Measurements from ENCODE around the gene PLD1.
"Not testable (repeated sequence)": the region's sequence is repeated elsewhere in the genome, so short reads cannot be mapped to it uniquely, and the experiment has no call there.

PLD1 gene

GRCh38 chr3:171699601-171700000 is 110.7 kb downstream of the PLD1 start:
- DNase-seq (ENCODE audit: low spot score), result no peak
- no peak overlapping the region for H3K27ac ChIP-seq (ENCODE audit: poor library complexity, severe bottlenecking)
- no peaks in the 10 kb centered on the region for H3K36me3 ChIP-seq (ENCODE audit: low read depth)

DNA sequence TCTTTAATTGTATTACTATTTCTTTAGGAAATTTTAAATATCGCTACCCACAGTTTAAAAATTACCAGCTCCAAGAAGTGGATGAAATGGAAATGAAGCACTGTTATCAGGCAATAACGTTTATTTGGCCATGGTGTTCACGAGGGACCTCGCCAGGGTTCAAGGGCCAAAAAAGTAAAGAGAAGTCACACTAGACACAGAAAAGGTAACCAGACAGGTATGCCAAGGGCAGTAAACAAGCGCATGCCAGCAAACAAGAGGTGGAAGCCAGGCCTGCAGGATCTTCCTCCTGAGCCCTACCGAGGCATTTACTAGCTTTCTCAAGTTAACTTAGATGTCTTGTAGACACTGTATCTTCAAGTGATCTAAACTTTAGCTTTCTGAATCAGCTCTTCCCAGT is 113.5 kb downstream of the PLD1 start:
- Histone ChIP-seq H3K9me3 (ENCODE audit: severe bottlenecking) (no peaks in the 10 kb centered on the region), H3K27ac (ENCODE audit: poor library complexity, severe bottlenecking) (no peak overlapping the region), H3K4me1 (ENCODE audit: insufficient read depth, poor library complexity, severe bottlenecking) (no peaks in the 10 kb centered on the region), H3K4me3 (ENCODE audit: severe bottlenecking) (no peak overlapping the region), H3K36me3 (ENCODE audit: low read depth) (no peaks in the 10 kb centered on the region), H3K27me3 (ENCODE audit: insufficient read depth, poor library complexity, severe bottlenecking) (no peaks in the 10 kb centered on the region)
- DNase-seq (ENCODE audit: low spot score) (no peak), ATAC-seq (ENCODE audit: low read depth) (no peak)
- TF ChIP-seq, protein P1, sequence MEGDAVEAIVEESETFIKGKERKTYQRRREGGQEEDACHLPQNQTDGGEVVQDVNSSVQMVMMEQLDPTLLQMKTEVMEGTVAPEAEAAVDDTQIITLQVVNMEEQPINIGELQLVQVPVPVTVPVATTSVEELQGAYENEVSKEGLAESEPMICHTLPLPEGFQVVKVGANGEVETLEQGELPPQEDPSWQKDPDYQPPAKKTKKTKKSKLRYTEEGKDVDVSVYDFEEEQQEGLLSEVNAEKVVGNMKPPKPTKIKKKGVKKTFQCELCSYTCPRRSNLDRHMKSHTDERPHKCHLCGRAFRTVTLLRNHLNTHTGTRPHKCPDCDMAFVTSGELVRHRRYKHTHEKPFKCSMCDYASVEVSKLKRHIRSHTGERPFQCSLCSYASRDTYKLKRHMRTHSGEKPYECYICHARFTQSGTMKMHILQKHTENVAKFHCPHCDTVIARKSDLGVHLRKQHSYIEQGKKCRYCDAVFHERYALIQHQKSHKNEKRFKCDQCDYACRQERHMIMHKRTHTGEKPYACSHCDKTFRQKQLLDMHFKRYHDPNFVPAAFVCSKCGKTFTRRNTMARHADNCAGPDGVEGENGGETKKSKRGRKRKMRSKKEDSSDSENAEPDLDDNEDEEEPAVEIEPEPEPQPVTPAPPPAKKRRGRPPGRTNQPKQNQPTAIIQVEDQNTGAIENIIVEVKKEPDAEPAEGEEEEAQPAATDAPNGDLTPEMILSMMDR (IDR thresholded peaks at IDR 0.05; ENCODE audit: poor library complexity, severe bottlenecking), result no peak

More at GRCh38 chr3:171699601-171700000, 110.7 kb downstream of the PLD1 start:
- no peaks in the 10 kb centered on the region for H3K27me3 ChIP-seq (ENCODE audit: insufficient read depth, poor library complexity, severe bottlenecking)
- no peak overlapping the region for H3K4me3 ChIP-seq (ENCODE audit: severe bottlenecking)
- no peaks in the 10 kb centered on the region for H3K4me1 ChIP-seq (ENCODE audit: insufficient read depth, poor library complexity, severe bottlenecking)
- TF ChIP-seq, protein P1 (IDR thresholded peaks at IDR 0.05; ENCODE audit: poor library complexity, severe bottlenecking), result no peak
- H3K9me3 ChIP-seq (ENCODE audit: severe bottlenecking), result no peaks in the 10 kb centered on the region
- no peak for ATAC-seq (ENCODE audit: low read depth)

DNA sequence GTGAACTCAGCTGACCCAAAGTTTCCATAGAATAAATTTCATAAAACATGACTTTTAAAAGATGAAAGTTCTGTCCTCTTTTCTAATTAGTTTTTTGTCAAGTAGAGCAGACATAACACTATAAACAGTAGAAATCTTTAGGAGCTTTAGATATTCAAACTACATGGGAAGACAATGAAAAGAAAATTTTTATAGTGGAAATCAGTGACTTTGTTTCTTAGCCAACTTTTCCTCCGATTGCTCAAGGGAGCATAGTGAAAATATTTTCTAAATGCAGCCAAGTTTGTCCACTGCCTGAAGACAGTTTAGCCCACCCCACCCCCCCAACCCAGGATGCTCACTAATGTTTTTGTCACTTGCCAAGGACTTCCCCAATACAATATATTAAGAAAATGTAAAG is 114.9 kb downstream of the PLD1 start:
- Histone ChIP-seq H3K36me3 (ENCODE audit: low read depth) (no peaks in the 10 kb centered on the region), H3K4me1 (ENCODE audit: insufficient read depth, poor library complexity, severe bottlenecking) (no peaks in the 10 kb centered on the region), H3K27me3 (ENCODE audit: insufficient read depth, poor library complexity, severe bottlenecking) (no peaks in the 10 kb centered on the region), H3K27ac (ENCODE audit: poor library complexity, severe bottlenecking) (no peak overlapping the region), H3K9me3 (ENCODE audit: severe bottlenecking) (no peaks in the 10 kb centered on the region), H3K4me3 (ENCODE audit: severe bottlenecking) (no peak overlapping the region)
- TF ChIP-seq, protein P1 (IDR thresholded peaks at IDR 0.05; ENCODE audit: poor library complexity, severe bottlenecking), result no peak
- DNase-seq (ENCODE audit: low spot score) (no peak), ATAC-seq (ENCODE audit: low read depth) (no peak)

DNA sequence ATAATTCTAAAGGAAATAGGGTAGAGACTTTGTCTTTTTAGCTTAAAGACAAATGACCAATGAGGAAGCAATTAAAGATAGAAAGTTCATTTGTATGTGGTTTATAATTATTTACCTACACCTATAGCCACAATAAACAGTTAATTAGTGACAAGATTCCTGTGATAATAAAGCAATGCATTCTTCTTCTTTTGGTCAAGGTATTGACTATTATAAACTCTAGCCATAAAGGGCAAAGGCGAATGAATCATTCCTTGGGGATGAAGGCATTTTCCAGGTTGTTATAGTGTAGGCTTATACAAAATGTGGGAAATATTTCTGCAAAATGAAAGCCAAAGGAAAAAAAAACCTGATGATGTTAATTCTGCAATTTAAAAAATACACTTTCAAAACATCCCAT is 115.4 kb downstream of the PLD1 start:
- TF ChIP-seq, protein P1 (IDR thresholded peaks at IDR 0.05; ENCODE audit: poor library complexity, severe bottlenecking), result no peak
- no peaks in the 10 kb centered on the region for H3K36me3 ChIP-seq (ENCODE audit: low read depth)
- no peaks in the 10 kb centered on the region for H3K4me1 ChIP-seq (ENCODE audit: insufficient read depth, poor library complexity, severe bottlenecking)
- no peaks in the 10 kb centered on the region for H3K27me3 ChIP-seq (ENCODE audit: insufficient read depth, poor library complexity, severe bottlenecking)
- ATAC-seq (ENCODE audit: low read depth) (no peak), DNase-seq (ENCODE audit: low spot score) (no peak)
- no peak overlapping the region for H3K4me3 ChIP-seq (ENCODE audit: severe bottlenecking)
- H3K9me3 ChIP-seq (ENCODE audit: severe bottlenecking), result no peaks in the 10 kb centered on the region
- no peak overlapping the region for H3K27ac ChIP-seq (ENCODE audit: poor library complexity, severe bottlenecking)

DNA sequence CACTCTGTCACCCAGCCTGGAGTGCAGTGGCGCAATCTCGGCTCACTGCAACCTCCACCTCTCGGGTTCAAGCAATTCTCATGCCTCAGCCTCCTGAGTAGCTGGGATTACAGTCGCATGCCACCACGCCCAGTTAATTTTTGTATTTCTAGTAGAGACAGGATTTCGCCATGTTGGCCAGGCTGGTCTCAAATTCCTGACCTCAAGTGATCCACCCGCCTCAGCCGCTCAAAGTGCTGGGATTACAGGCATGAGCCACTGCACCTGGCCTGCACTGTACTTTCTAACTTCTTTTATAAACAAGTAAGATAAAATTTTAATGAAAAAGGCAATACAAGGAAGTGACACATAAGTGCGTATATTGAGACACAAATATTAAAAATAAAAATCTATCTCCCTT is 117.7 kb downstream of the PLD1 start:
- not testable (repeated sequence) for DNase-seq (ENCODE audit: low spot score); H3K9me3 ChIP-seq (ENCODE audit: severe bottlenecking); H3K27me3 ChIP-seq (ENCODE audit: insufficient read depth, poor library complexity, severe bottlenecking); H3K4me1 ChIP-seq (ENCODE audit: insufficient read depth, poor library complexity, severe bottlenecking); ATAC-seq (ENCODE audit: low read depth); H3K4me3 ChIP-seq (ENCODE audit: severe bottlenecking); H3K36me3 ChIP-seq (ENCODE audit: low read depth); H3K27ac ChIP-seq (ENCODE audit: poor library complexity, severe bottlenecking)
